KMS-11 (cell line): Measurements from ENCODE around the gene FAM151A.

Experiments used
- H2AFZ ChIP-seq: fragments of 200-600 bp; sonication (generic); 2 replicates; pipeline ENCODE4 v1.6.1; 2016; ENCODE audit warnings: antibody characterized with exemption, mixed run types, low read depth
- H3K27ac ChIP-seq: fragments of 200-600 bp; sonication (generic); 2 replicates; pipeline ENCODE4 v1.6.1; 2016; ENCODE audit warnings: mild to moderate bottlenecking, mixed run types
- H3K27me3 ChIP-seq: fragments of 200-600 bp; sonication (generic); 2 replicates; pipeline ENCODE4 v1.6.1; 2017; ENCODE audit warnings: mild to moderate bottlenecking, low read depth, mixed run types, moderate library complexity; ENCODE audit not compliant: insufficient read depth
- H3K36me3 ChIP-seq: fragments of 200-600 bp; sonication (generic); 2 replicates; pipeline ENCODE4 v1.6.1; 2017; ENCODE audit warnings: mild to moderate bottlenecking, mixed run types; ENCODE audit not compliant: insufficient read depth
- H3K4me1 ChIP-seq: fragments of 200-600 bp; sonication (generic); 2 replicates; pipeline ENCODE4 v1.6.1; 2016; ENCODE audit warnings: mild to moderate bottlenecking, low read depth, mixed run types; ENCODE audit not compliant: poor library complexity, severe bottlenecking
- H3K4me2 ChIP-seq: fragments of 200-600 bp; sonication (generic); 2 replicates; pipeline ENCODE4 v1.7.0; 2016; ENCODE audit warnings: mild to moderate bottlenecking, mixed run types
- H3K4me3 ChIP-seq: fragments of 200-600 bp; sonication (generic); IDR thresholded peaks from 2 replicates; pipeline ENCODE4 v1.6.1; 2017; ENCODE audit warnings: low read depth, low read length, mixed read lengths; ENCODE audit not compliant: insufficient read depth
- H3K79me2 ChIP-seq: fragments of 200-600 bp; sonication (generic); 2 replicates; pipeline ENCODE4 v1.6.1; 2016; ENCODE audit warnings: low read depth, mixed run types; ENCODE audit not compliant: insufficient read depth
- H3K9ac ChIP-seq: fragments of 200-600 bp; sonication (generic); 2 replicates; pipeline ENCODE4 v1.6.1; 2016; ENCODE audit warnings: mild to moderate bottlenecking, mixed run types
- H4K20me1 ChIP-seq: fragments of 200-600 bp; sonication (generic); 2 replicates; pipeline ENCODE4 v1.6.1; 2016; ENCODE audit warnings: mild to moderate bottlenecking, mixed run types; ENCODE audit not compliant: insufficient read depth
- TF ChIP-seq, protein P1 (sequence below): fragments of 200-600 bp; sonication (generic); conservative IDR thresholded peaks from 2 replicates; pipeline ENCODE4 v1.6.1; 2017; ENCODE audit warnings: low read depth, mild to moderate bottlenecking, antibody characterized with exemption, low read length, moderate library complexity, mixed read lengths

FAM151A gene

DNA sequence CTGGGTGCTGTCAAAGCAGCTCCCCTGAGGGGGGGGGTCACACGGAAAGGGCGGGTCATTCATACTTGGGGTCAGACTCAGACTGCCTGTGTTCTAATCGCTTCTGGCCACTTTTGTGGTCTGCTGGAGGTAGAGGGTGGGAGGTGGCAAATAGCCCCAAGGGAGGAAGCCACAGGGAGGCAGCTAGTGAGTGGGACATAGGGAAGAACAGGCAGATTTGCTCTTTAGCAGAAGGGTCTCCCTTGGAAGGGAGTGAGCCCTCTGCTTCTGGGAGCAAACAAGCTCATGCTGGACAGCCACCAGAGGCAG, 50.8 kb downstream of the FAM151A start:
- H3K4me2 ChIP-seq: no peak overlapping the region
- no peaks in the 10 kb centered on the region for H4K20me1 ChIP-seq
- no peaks in the 10 kb centered on the region for H3K79me2 ChIP-seq
- H2AFZ ChIP-seq: no peak overlapping the region
- no peaks in the 10 kb centered on the region for H3K36me3 ChIP-seq
- no peak overlapping the region for H3K27ac ChIP-seq
- H3K9ac ChIP-seq: no peak overlapping the region
- H3K4me3 ChIP-seq: no peak overlapping the region
- H3K27me3 ChIP-seq: no peaks in the 10 kb centered on the region
- no peaks in the 10 kb centered on the region for H3K4me1 ChIP-seq
- TF ChIP-seq, protein P1, sequence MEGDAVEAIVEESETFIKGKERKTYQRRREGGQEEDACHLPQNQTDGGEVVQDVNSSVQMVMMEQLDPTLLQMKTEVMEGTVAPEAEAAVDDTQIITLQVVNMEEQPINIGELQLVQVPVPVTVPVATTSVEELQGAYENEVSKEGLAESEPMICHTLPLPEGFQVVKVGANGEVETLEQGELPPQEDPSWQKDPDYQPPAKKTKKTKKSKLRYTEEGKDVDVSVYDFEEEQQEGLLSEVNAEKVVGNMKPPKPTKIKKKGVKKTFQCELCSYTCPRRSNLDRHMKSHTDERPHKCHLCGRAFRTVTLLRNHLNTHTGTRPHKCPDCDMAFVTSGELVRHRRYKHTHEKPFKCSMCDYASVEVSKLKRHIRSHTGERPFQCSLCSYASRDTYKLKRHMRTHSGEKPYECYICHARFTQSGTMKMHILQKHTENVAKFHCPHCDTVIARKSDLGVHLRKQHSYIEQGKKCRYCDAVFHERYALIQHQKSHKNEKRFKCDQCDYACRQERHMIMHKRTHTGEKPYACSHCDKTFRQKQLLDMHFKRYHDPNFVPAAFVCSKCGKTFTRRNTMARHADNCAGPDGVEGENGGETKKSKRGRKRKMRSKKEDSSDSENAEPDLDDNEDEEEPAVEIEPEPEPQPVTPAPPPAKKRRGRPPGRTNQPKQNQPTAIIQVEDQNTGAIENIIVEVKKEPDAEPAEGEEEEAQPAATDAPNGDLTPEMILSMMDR: no peak

DNA sequence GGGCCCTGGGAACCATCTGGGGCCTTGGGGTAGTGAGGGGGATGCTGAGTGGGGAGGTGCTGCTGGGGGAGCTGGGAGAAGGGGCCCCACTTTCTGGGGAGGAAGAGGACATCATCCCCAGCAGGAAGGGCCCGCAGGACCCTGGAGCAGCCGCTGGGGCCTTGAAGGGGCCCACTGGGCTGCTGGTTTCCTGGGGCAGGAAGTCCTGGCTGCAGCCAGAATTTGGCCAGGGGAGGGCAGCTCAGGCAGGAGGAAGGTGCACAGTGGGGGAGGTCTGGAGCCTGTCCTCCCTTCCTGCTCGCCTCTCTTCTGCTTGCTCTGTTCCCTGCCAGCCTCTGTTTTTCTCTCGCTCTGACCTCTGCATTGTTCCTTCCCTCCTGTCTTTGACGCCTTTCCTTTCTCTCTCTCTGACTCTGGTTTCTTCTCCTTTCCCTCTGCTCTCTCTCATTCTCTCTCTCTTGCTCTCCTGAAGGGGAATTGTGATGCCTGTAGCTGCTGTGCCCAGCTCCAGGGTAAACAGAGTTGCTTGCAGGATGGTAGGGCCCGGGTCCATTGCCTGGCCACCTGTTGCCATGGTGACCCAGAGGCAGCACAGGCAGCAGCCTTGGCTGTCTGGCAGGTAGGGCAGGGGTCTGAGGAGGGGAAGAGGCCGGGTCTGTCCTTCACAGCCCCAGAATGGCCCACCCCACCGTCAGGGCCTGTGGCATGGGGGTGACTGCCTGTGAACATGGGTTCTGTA, 51.4 kb downstream of the FAM151A start:
- no peaks in the 10 kb centered on the region for H3K27me3 ChIP-seq
- no peaks in the 10 kb centered on the region for H4K20me1 ChIP-seq
- H3K9ac ChIP-seq: no peak overlapping the region
- no peaks in the 10 kb centered on the region for H3K36me3 ChIP-seq
- H3K4me1 ChIP-seq: no peaks in the 10 kb centered on the region
- H3K4me3 ChIP-seq: no peak overlapping the region
- H3K79me2 ChIP-seq: no peaks in the 10 kb centered on the region
- no peak overlapping the region for H3K27ac ChIP-seq
- H2AFZ ChIP-seq: no peak overlapping the region
- H3K4me2 ChIP-seq: no peak overlapping the region
- TF ChIP-seq, protein P1: no peak

DNA sequence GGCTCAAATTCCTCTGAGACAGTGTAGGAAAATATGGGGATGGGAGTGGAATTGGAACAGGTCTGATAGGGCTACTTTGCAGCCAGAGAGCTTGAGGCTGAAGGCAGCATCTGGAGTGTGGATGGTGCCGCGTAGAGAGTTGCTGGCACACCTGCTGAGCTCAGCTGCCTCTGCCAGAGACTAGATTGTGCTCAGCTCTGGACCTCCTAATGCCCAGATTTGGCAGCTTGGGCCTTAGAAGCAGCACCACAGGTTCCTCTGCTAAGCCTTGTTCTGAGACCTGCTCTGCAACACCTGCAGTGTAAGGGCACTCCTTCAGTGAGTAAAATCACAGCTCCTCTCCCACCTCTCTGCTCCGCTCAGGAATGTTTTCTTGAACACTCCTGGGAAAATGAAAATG, 52.0 kb downstream of the FAM151A start:
- H3K79me2 ChIP-seq: no peaks in the 10 kb centered on the region
- TF ChIP-seq, protein P1: no peak
- H3K4me3 ChIP-seq: no peak overlapping the region
- H3K9ac ChIP-seq: no peak overlapping the region
- H3K27me3 ChIP-seq: no peaks in the 10 kb centered on the region
- no peak overlapping the region for H3K4me2 ChIP-seq
- no peaks in the 10 kb centered on the region for H3K4me1 ChIP-seq
- no peaks in the 10 kb centered on the region for H4K20me1 ChIP-seq
- H3K36me3 ChIP-seq: no peaks in the 10 kb centered on the region
- H3K27ac ChIP-seq: no peak overlapping the region
- H2AFZ ChIP-seq: no peak overlapping the region

DNA sequence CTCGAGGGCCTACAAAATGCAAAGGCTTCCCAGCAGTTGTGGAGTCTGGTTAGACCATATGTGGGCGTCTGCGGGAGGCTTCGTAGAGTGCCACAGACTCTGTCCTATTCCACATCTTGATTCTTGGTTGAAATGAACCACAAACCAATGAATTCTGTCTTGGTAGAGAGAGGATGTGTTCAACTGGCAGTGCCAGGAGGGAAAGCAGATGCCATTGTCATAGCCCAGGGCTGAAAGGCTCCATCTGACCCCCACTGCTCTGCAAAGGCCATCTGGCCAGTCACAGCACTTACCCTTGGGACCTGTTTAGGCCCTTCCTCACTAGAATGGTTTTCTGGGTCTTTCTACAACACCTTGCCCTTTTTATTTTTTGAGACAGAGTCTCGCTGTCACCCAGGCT, 53.2 kb downstream of the FAM151A start:
- no peak overlapping the region for H3K4me2 ChIP-seq

More for the DNA sequence above, 53.2 kb downstream of the FAM151A start:
- H3K9ac ChIP-seq: no peak overlapping the region
- no peaks in the 10 kb centered on the region for H3K36me3 ChIP-seq
- no peak overlapping the region for H2AFZ ChIP-seq
- H3K4me1 ChIP-seq: no peaks in the 10 kb centered on the region
- no peaks in the 10 kb centered on the region for H3K79me2 ChIP-seq
- no peak overlapping the region for H3K27ac ChIP-seq
- TF ChIP-seq, protein P1: no peak
- H4K20me1 ChIP-seq: no peaks in the 10 kb centered on the region
- no peaks in the 10 kb centered on the region; the same call in 1 of the 2 replicates for H3K27me3 ChIP-seq
- H3K4me3 ChIP-seq: no peak overlapping the region
